Measurements from ENCODE around the gene CASP2.
A peak's percentile ranks its signal among the peaks of the same experiment; 100 is the strongest.

The CASP2 gene

DNA sequence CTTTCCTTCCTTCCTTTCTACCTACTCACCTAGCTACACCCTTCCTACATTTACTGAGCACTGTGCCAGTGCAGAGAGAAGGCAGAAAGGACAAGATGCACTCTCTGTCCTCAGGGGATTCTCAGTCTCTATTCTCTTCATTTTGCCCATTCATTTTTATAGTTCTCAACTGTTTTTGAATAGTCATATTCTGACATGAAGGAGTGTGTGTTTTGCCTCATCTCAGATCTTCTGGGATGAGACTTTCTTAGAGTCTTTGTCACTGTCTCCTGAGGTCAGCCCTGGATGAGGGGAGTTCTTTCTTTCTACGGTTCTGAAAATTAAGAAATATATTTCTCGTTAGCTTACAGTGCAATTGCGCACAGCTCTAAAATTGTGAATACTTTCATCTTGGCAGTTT, 49.1 kb downstream of the CASP2 start:
- no peak for DNase-seq (ENCODE audit: low read depth)

DNA sequence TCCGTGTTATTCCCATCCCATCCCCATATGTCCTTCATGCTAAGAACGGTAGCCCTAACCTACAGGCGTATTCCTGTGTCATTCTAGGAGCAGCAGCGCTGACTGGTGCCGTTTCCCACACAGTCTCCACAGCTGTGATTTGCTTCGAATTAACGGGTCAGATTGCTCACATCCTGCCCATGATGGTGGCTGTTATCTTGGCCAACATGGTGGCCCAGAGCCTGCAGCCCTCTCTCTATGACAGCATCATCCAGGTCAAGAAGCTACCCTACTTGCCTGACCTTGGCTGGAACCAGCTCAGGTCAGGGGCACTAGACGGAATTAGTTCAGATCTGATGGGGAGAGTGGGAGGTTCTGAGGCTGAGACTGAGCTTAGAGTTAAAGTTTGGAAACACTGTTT, 53.7 kb downstream of the CASP2 start:
- no peak for DNase-seq (ENCODE audit: low read depth)

DNA sequence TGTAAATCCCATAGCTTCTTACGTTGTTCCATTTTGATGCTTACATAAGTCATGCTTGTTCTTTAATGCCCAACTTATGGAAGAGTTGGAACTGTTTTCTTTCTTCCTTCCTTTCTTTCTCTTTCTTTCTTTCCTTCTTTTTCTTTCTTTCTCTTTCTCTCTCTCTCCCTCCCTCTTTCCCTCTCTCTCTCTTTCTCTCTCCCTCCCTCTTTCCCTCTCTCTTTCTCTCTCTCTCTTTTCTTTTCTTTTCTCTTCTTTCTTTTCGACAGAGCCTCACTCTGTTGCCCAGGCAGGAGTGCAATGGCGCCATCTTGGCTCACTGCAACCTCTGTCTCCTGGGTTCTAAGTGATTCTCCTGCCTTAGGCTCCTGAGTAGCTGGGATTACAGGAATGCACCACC, 55.4 kb downstream of the CASP2 start:
- no peak for DNase-seq (ENCODE audit: low read depth)

GRCh38 chr7:143345428-143345900, 57.3 kb downstream of the CASP2 start:
- DNase-seq (ENCODE audit: low read depth), result peak; percentile 51

GRCh38 chr7:143346018-143346417, 57.9 kb downstream of the CASP2 start:
- no peak for DNase-seq (ENCODE audit: low read depth)

- DNase-seq (ENCODE audit: low read depth), result no peak
Measured at GRCh38 chr7:143347950-143348349, 59.8 kb downstream of the CASP2 start.

- no peak for DNase-seq (ENCODE audit: low read depth)
Measured at GRCh38 chr7:143351060-143351459, 62.9 kb downstream of the CASP2 start.

DNA sequence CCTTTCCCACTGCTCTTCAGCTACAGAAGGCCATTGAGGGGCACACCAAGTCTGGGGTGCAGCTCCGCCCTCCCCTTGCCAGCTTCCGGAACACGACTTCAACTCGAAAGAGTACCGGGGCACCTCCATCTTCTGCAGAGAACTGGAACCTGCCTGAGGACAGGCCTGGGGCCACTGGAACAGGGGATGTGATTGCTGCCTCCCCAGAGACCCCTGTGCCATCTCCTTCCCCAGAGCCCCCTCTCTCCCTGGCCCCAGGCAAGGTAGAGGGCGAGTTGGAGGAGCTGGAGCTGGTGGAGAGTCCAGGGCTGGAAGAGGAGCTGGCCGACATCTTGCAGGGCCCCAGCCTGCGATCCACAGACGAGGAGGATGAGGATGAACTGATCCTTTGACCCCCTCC, 63.4 kb downstream of the CASP2 start:
- DNase-seq (ENCODE audit: low read depth), result no peak

- no peak for DNase-seq (ENCODE audit: low read depth)
Measured at GRCh38 chr7:143352531-143353002, 64.4 kb downstream of the CASP2 start.

DNA sequence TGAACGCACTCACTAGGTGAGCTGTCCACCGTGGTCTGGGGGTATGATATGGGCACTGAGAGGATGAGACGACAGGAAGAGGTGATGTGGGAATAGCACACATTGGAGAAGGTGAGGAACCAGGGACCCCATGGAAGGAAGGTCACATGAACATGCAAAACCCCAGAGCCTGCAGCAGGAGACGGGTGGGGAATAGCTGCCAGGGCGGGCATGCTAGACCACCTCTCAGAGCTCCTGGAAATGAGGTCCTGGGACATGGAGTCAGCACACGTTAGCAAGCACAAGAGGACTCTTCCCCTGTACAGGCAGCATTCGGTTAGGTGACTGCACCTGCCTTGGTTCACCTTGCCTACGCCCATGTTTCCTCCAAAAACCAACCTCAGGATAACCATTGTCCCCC, 66.2 kb downstream of the CASP2 start:
- DNase-seq (ENCODE audit: low read depth), result no peak

GRCh38 chr7:143354965-143355364, 66.8 kb downstream of the CASP2 start:
- DNase-seq (ENCODE audit: low read depth), result no peak

- no peak for DNase-seq (ENCODE audit: low read depth)
Measured at GRCh38 chr7:143355450-143356385, 67.6 kb downstream of the CASP2 start.

DNA sequence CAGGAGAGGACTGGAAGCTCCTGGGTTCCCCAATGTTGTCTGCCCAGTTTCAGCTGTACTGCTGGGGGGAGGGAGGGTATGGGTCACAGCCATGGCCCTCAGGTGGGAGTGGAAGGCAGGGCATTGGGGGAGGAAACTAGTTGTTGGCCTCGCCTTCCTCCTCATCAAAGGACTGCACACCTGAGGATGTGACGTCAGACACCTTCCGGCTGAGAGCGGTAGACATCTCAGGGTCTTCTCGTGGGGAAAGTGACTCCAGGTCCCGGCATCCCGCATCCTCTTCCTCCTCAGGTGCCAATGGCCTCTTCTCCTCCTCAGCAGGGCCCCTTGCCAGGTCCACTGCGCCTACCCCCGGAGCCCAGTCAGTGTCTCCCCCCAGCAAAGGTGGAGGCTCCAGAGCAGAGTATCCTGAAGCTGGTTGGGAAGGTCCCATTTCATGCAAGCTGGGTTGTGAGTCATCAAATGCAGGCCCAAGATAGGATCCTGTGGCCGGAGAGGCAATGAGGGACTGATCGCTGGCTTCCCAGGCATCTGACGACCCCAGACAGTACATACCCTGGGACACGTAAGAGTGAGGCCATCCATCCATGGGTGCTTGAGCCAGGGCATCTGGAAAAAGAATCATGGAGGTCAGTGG, 68.4 kb downstream of the CASP2 start:
- no peak for DNase-seq (ENCODE audit: low read depth)
